Measurements from ENCODE around the gene CLIP2. TPM values are rescaled to one million over a fixed set of nuclear protein-coding genes. Genes with fewer than 3 reads are reported as not detected.
A peak's percentile ranks its signal among the peaks of the same experiment; 100 is the strongest.

The CLIP2 gene
- total RNA-seq, 1 donor from 2014 or later, result 42.0 TPM

GRCh38 chr7:74325210-74325565, 36.0 kb downstream of the CLIP2 start:
- no peak overlapping the region for H3K27ac Mint-ChIP-seq
- no peak overlapping the region for H3K4me3 Mint-ChIP-seq (ENCODE audit: low read depth)

GRCh38 chr7:74329225-74329624, 40.0 kb downstream of the CLIP2 start:
- H3K27me3 Mint-ChIP-seq, result no peaks in the 10 kb centered on the region
- H3K4me1 Mint-ChIP-seq (ENCODE audit: low read depth), result no peaks in the 10 kb centered on the region
- H3K4me3 Mint-ChIP-seq (ENCODE audit: low read depth), result no peak overlapping the region
- no peak overlapping the region for H3K27ac Mint-ChIP-seq
- TF ChIP-seq CTCF (IDR thresholded peaks at IDR 0.05; ENCODE audit: unreplicated experiment), result no peak
- peaks cover 9% of the 10 kb centered on the region for H3K36me3 Mint-ChIP-seq (ENCODE audit: insufficient read depth)
- no peaks in the 10 kb centered on the region for H3K9me3 Mint-ChIP-seq (ENCODE audit: low read depth)
- no peak for DNase-seq (ENCODE audit: low spot score, unreplicated experiment)

More at GRCh38 chr7:74325210-74325565, 36.0 kb downstream of the CLIP2 start:
- peaks cover 4% of the 10 kb centered on the region for H3K36me3 Mint-ChIP-seq (ENCODE audit: insufficient read depth)
- H3K27me3 Mint-ChIP-seq, result no peaks in the 10 kb centered on the region
- H3K9me3 Mint-ChIP-seq (ENCODE audit: low read depth), result no peaks in the 10 kb centered on the region
- no peaks in the 10 kb centered on the region for H3K4me1 Mint-ChIP-seq (ENCODE audit: low read depth)
- no peak for DNase-seq (ENCODE audit: low spot score, unreplicated experiment)
- TF ChIP-seq CTCF (IDR thresholded peaks at IDR 0.05; ENCODE audit: unreplicated experiment), result no peak

GRCh38 chr7:74332373-74333176, 43.4 kb downstream of the CLIP2 start:
- Mint-ChIP-seq H3K4me3 (ENCODE audit: low read depth) (no peak overlapping the region), H3K4me1 (ENCODE audit: low read depth) (no peaks in the 10 kb centered on the region), H3K36me3 (ENCODE audit: insufficient read depth) (peaks cover 8% of the 10 kb centered on the region), H3K9me3 (ENCODE audit: low read depth) (no peaks in the 10 kb centered on the region), H3K27ac (no peak overlapping the region), H3K27me3 (no peaks in the 10 kb centered on the region)
- no peak for TF ChIP-seq CTCF (IDR thresholded peaks at IDR 0.05; ENCODE audit: unreplicated experiment)
- DNase-seq (ENCODE audit: low spot score, unreplicated experiment), result no peak

- Mint-ChIP-seq H3K4me1 (ENCODE audit: low read depth) (no peaks in the 10 kb centered on the region), H3K27me3 (no peaks in the 10 kb centered on the region), H3K9me3 (ENCODE audit: low read depth) (no peaks in the 10 kb centered on the region), H3K36me3 (ENCODE audit: insufficient read depth) (peaks cover 10% of the 10 kb centered on the region), H3K27ac (peak overlapping the region; percentile 20), H3K4me3 (ENCODE audit: low read depth) (no peak overlapping the region)
- DNase-seq (ENCODE audit: low spot score, unreplicated experiment), result no peak
- TF ChIP-seq CTCF (IDR thresholded peaks at IDR 0.05; ENCODE audit: unreplicated experiment), result no peak
Observed at GRCh38 chr7:74334030-74334429, 44.8 kb downstream of the CLIP2 start.

GRCh38 chr7:74337926-74338325, 48.7 kb downstream of the CLIP2 start:
- no peaks in the 10 kb centered on the region for H3K4me1 Mint-ChIP-seq (ENCODE audit: low read depth)
- DNase-seq (ENCODE audit: low spot score, unreplicated experiment), result no peak
- H3K27me3 Mint-ChIP-seq, result no peaks in the 10 kb centered on the region
- peaks cover 7% of the 10 kb centered on the region for H3K36me3 Mint-ChIP-seq (ENCODE audit: insufficient read depth)
- H3K27ac Mint-ChIP-seq, result no peak overlapping the region
- TF ChIP-seq CTCF (IDR thresholded peaks at IDR 0.05; ENCODE audit: unreplicated experiment), result no peak
- H3K9me3 Mint-ChIP-seq (ENCODE audit: low read depth), result no peaks in the 10 kb centered on the region
- H3K4me3 Mint-ChIP-seq (ENCODE audit: low read depth), result no peak overlapping the region
